ENCODE measurements around the gene ARHGAP1. TPM values are rescaled to one million over a fixed set of nuclear protein-coding genes. Genes with fewer than 3 reads are reported as not detected.

ARHGAP1 gene
- 175 TPM for total RNA-seq

- DNase-seq (ENCODE audit: low spot score): peak; percentile 100
Observed at GRCh38 chr11:46700241-46701077, at the start of gene ARHGAP1, which contains the start of gene ZNF408. Gene ARHGAP1, minus strand, starts transcription at chr11:46700619. Its CDS starts 4,512 bp downstream, at chr11:46696107. Gene ZNF408, plus strand, starts transcription at chr11:46701031. Its CDS starts 17 bp downstream, at chr11:46701048.

- DNase-seq (ENCODE audit: low spot score): no peak
Observed at GRCh38 chr11:46747150-46747549, 46.7 kb upstream of the ARHGAP1 start.

- no peak for DNase-seq (ENCODE audit: low spot score)
Observed at GRCh38 chr11:46745995-46746394, 45.6 kb upstream of the ARHGAP1 start.

- no peak for DNase-seq (ENCODE audit: low spot score)
Observed at GRCh38 chr11:46745328-46745727, 44.9 kb upstream of the ARHGAP1 start.

- no peak for DNase-seq (ENCODE audit: low spot score)
Observed at GRCh38 chr11:46743693-46744339, 43.4 kb upstream of the ARHGAP1 start.

GRCh38 chr11:46743043-46743442, 42.6 kb upstream of the ARHGAP1 start:
- no peak for DNase-seq (ENCODE audit: low spot score)

GRCh38 chr11:46741600-46742484, 41.4 kb upstream of the ARHGAP1 start:
- DNase-seq (ENCODE audit: low spot score): no peak

GRCh38 chr11:46738887-46739286, 38.5 kb upstream of the ARHGAP1 start:
- DNase-seq (ENCODE audit: low spot score): no peak

- no peak for DNase-seq (ENCODE audit: low spot score)
Observed at GRCh38 chr11:46737699-46738098, 37.3 kb upstream of the ARHGAP1 start.

- no peak for DNase-seq (ENCODE audit: low spot score)
Observed at GRCh38 chr11:46736615-46737014, 36.2 kb upstream of the ARHGAP1 start.

GRCh38 chr11:46736146-46736545, 35.7 kb upstream of the ARHGAP1 start:
- DNase-seq (ENCODE audit: low spot score): no peak

- no peak for DNase-seq (ENCODE audit: low spot score)
Observed at GRCh38 chr11:46733234-46733633, 32.8 kb upstream of the ARHGAP1 start.

- DNase-seq (ENCODE audit: low spot score): no peak
Observed at GRCh38 chr11:46731545-46731944, 31.1 kb upstream of the ARHGAP1 start.

GRCh38 chr11:46729110-46730027, 28.9 kb upstream of the ARHGAP1 start:
- no peak for DNase-seq (ENCODE audit: low spot score)

- no peak for DNase-seq (ENCODE audit: low spot score)
Observed at GRCh38 chr11:46728659-46729040, 28.2 kb upstream of the ARHGAP1 start.

- DNase-seq (ENCODE audit: low spot score): no peak
Observed at GRCh38 chr11:46727952-46728658, 27.7 kb upstream of the ARHGAP1 start.

GRCh38 chr11:46726206-46726862, 25.9 kb upstream of the ARHGAP1 start:
- DNase-seq (ENCODE audit: low spot score): no peak

- no peak for DNase-seq (ENCODE audit: low spot score)
Observed at GRCh38 chr11:46725338-46726205, 25.2 kb upstream of the ARHGAP1 start.

GRCh38 chr11:46724088-46724487, 23.7 kb upstream of the ARHGAP1 start:
- no peak for DNase-seq (ENCODE audit: low spot score)

Data from ureter (tissue), 1 donor.